Prostate gland (tissue), 2 donors: ENCODE results near the gene GNG4.

Experiments used
- CTCF ChIP-seq, 4 experiments: fragments of 200-600 bp in 2 of 4; fragments of 450-650 bp in 2 of 4; sonication (generic) in 2 of 4; IDR thresholded peaks; 1 replicate in 3 of 4; 2 replicates in 1 of 4; pipeline ENCODE4 v1.5.1; 2016 to 2019; ENCODE audit warnings: antibody characterized with exemption in 4 of 4, mild to moderate bottlenecking in 2 of 4, moderate library complexity in 2 of 4
- POLR2A ChIP-seq: fragments of 450-650 bp; IDR thresholded peaks from one replicate; pipeline ENCODE4 v1.6.1; 2016; ENCODE audit warnings: antibody characterized with exemption, mild to moderate bottlenecking

DNA sequence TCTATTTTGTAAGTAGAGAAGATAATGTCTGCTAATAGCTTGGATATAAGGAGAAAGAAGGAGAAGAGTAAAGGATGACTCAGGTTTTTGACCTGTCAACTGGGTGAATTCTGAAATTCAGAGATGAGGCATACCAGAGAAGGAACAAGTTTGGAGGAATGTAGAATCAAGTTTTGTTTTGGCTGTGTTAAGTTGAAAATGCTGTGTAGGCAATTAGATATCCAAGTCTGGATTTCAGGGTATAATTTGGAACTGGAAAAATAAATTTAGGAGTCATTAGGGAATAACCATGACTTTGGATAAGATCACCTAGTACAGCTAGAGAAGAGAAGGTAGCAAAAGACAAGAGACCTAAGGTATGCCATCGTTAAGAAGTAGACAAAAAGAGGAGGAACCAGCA lies 22.4 kb upstream of the GNG4 start:
- no peak for TF ChIP-seq CTCF (IDR thresholded peaks at IDR 0.05)
- TF ChIP-seq POLR2A, result no peak
